ENCODE results near the gene TNC. TPM values are rescaled to one million over a fixed set of nuclear protein-coding genes. Genes with fewer than 3 reads are reported as not detected.

Gene TNC
- total and polyA plus RNA-seq, 8 donors = 3.5 to 265 (median 80.1) TPM

GRCh38 chr9:114981063-114981462, 136.9 kb downstream of the TNC start:
- Histone ChIP-seq H3K9me3 (no peaks in the 10 kb centered on the region), H3K36me3 (no peaks in the 10 kb centered on the region), H3K27ac (no peak overlapping the region), H3K4me3 (no peak overlapping the region), H3K27me3 (no peaks in the 10 kb centered on the region), H3K4me1 (no peaks in the 10 kb centered on the region)
- TF ChIP-seq, protein P1, sequence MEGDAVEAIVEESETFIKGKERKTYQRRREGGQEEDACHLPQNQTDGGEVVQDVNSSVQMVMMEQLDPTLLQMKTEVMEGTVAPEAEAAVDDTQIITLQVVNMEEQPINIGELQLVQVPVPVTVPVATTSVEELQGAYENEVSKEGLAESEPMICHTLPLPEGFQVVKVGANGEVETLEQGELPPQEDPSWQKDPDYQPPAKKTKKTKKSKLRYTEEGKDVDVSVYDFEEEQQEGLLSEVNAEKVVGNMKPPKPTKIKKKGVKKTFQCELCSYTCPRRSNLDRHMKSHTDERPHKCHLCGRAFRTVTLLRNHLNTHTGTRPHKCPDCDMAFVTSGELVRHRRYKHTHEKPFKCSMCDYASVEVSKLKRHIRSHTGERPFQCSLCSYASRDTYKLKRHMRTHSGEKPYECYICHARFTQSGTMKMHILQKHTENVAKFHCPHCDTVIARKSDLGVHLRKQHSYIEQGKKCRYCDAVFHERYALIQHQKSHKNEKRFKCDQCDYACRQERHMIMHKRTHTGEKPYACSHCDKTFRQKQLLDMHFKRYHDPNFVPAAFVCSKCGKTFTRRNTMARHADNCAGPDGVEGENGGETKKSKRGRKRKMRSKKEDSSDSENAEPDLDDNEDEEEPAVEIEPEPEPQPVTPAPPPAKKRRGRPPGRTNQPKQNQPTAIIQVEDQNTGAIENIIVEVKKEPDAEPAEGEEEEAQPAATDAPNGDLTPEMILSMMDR (IDR thresholded peaks at IDR 0.05) = no peak
- TF ChIP-seq EP300 (IDR thresholded peaks at IDR 0.05) (no peak), POLR2AphosphoS5 (IDR thresholded peaks at IDR 0.05) (no peak), POLR2A (IDR thresholded peaks at IDR 0.05) (no peak)
- DNase-seq = no peak
- intact Hi-C loops (cut with DNase I; ENCODE audit: low total_unique reads) = no loop called here
- WGBS, 5 donors = 55 to 65% (median 59%) methylated on average over 4 of the region's 4 CpGs

- Histone ChIP-seq H3K27me3 (no peaks in the 10 kb centered on the region), H3K36me3 (no peaks in the 10 kb centered on the region), H3K4me1 (no peaks in the 10 kb centered on the region), H3K27ac (no peak overlapping the region), H3K9me3 (no peaks in the 10 kb centered on the region), H3K4me3 (no peak overlapping the region)
- intact Hi-C loops (cut with DNase I; ENCODE audit: low total_unique reads) = no loop called here
- WGBS, 5 donors = 75 to 93% (median 83%) methylated on average over 2 of the region's 2 CpGs
- TF ChIP-seq, protein P1 (IDR thresholded peaks at IDR 0.05) = no peak
- TF ChIP-seq POLR2A (IDR thresholded peaks at IDR 0.05) (no peak), EP300 (IDR thresholded peaks at IDR 0.05) (no peak), POLR2AphosphoS5 (IDR thresholded peaks at IDR 0.05) (no peak)
- no peak for DNase-seq
Observed at GRCh38 chr9:114973216-114973615, 144.7 kb downstream of the TNC start.

DNA sequence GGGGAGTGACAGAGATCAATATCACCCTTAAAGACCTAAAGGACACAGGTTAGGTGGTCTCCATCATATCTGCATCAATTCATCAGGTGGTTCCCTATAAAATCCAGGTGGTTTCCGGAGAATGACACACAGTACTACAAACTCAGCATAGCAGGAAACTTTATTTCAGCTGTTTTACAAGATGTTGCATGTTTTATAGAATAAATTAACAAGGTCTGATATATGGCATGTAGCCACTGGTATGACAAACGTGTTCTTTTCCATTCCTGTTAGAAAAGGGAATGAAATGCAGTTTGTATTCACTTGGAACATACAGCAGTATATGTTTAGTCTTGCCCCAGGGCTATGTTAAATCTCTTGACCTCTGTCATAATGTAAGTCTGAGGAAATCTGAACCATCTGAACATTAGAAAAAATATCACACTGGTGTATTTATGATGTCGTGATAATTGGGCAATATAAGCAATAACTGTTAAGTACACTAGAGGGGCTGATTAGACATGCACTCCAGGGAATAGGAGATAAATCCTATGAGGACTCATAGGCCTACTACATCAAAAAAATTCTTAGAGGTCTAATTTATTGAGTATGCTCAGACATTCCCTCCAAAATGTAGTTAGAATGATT, 145.3 kb downstream of the TNC start:
- no peak overlapping the region for H3K4me3 ChIP-seq
- no peaks in the 10 kb centered on the region for H3K9me3 ChIP-seq
- no peaks in the 10 kb centered on the region for H3K27me3 ChIP-seq
- no peaks in the 10 kb centered on the region for H3K36me3 ChIP-seq
- no peak overlapping the region for H3K27ac ChIP-seq
- intact Hi-C loops (cut with DNase I; ENCODE audit: low total_unique reads) = no loop called here
- DNase-seq = no peak
- TF ChIP-seq EP300 (IDR thresholded peaks at IDR 0.05) (no peak), POLR2AphosphoS5 (IDR thresholded peaks at IDR 0.05) (no peak), POLR2A (IDR thresholded peaks at IDR 0.05) (no peak)
- TF ChIP-seq, protein P1 (IDR thresholded peaks at IDR 0.05) = no peak
- H3K4me1 ChIP-seq = no peaks in the 10 kb centered on the region
- WGBS, 5 donors = 63 to 85% (median 71%) methylated on average over 3 of the region's 3 CpGs

Other genes with a start within 250 kb of the TNC start
- 10 to 100 TPM in 1 of 5 donors, 1 to 10 TPM in 2, not detected in 2; 5.3 to 14.0 (median 5.8) TPM for gene TNFSF8, start 187.6 kb downstream of the TNC start, total RNA-seq
- 1 to 10 TPM in 1 of 3 donors, under 1 TPM in 2; 0.40 to 1.1 (median 0.81) TPM for gene TNFSF8, start 187.6 kb downstream of the TNC start, polyA plus RNA-seq

Data from stomach (tissue), 9 donors.